HG02840 (cell line): Measurements from ENCODE around the gene ADRA1B.

Experiments used
- ATAC-seq: cut with Tn5 transposase; IDR thresholded peaks from one replicate; pipeline ENCODE4 v1.9.1; 2021; ENCODE audit warnings: mild to moderate bottlenecking, moderate library complexity, moderate number of reproducible peaks; ENCODE audit not compliant: unreplicated experiment, low FRiP score

The ADRA1B gene

GRCh38 chr5:159923008-159923407 is 6.7 kb downstream of the ADRA1B start:
- ATAC-seq, result no peak

GRCh38 chr5:159928122-159928909 is 12.0 kb downstream of the ADRA1B start:
- no peak for ATAC-seq

- no peak for ATAC-seq
Measured at GRCh38 chr5:159929176-159929575, 12.9 kb downstream of the ADRA1B start.

GRCh38 chr5:159933531-159934485 is 17.5 kb downstream of the ADRA1B start:
- no peak for ATAC-seq

- no peak for ATAC-seq
Measured at GRCh38 chr5:159935946-159936345, 19.7 kb downstream of the ADRA1B start.

GRCh38 chr5:159936686-159937329 is 20.5 kb downstream of the ADRA1B start:
- no peak for ATAC-seq

GRCh38 chr5:159937580-159937979 is 21.3 kb downstream of the ADRA1B start:
- no peak for ATAC-seq

GRCh38 chr5:159943326-159943725 is 27.0 kb downstream of the ADRA1B start:
- ATAC-seq, result no peak

GRCh38 chr5:159944056-159944600 is 27.8 kb downstream of the ADRA1B start:
- ATAC-seq, result no peak

- no peak for ATAC-seq
Measured at GRCh38 chr5:159945359-159945758, 29.1 kb downstream of the ADRA1B start.

- ATAC-seq, result no peak
Measured at GRCh38 chr5:159947708-159948358, 31.6 kb downstream of the ADRA1B start.

- ATAC-seq, result no peak
Measured at GRCh38 chr5:159951387-159951786, 35.1 kb downstream of the ADRA1B start.

- ATAC-seq, result no peak
Measured at GRCh38 chr5:159951834-159952233, 35.6 kb downstream of the ADRA1B start.

GRCh38 chr5:159953609-159954008 is 37.3 kb downstream of the ADRA1B start:
- no peak for ATAC-seq

GRCh38 chr5:159955056-159955624 is 38.9 kb downstream of the ADRA1B start:
- ATAC-seq, result no peak

GRCh38 chr5:159956074-159956473 is 39.8 kb downstream of the ADRA1B start:
- ATAC-seq, result no peak

GRCh38 chr5:159961176-159962160 is 45.2 kb downstream of the ADRA1B start:
- no peak for ATAC-seq

- no peak for ATAC-seq
Measured at GRCh38 chr5:159962214-159962613, 45.9 kb downstream of the ADRA1B start.

GRCh38 chr5:159963935-159964334 is 47.7 kb downstream of the ADRA1B start:
- ATAC-seq, result no peak
